HG03175 (cell line): ENCODE results near the gene ERP44.
"Not testable (repeated sequence)": the region's sequence is repeated elsewhere in the genome, so short reads cannot be mapped to it uniquely, and the experiment has no call there.

Source experiments
- ATAC-seq: cut with Tn5 transposase; IDR thresholded peaks from one replicate; pipeline ENCODE4 v1.9.1; 2021; ENCODE audit warnings: mild to moderate bottlenecking, moderate library complexity; ENCODE audit not compliant: unreplicated experiment

Gene ERP44

DNA sequence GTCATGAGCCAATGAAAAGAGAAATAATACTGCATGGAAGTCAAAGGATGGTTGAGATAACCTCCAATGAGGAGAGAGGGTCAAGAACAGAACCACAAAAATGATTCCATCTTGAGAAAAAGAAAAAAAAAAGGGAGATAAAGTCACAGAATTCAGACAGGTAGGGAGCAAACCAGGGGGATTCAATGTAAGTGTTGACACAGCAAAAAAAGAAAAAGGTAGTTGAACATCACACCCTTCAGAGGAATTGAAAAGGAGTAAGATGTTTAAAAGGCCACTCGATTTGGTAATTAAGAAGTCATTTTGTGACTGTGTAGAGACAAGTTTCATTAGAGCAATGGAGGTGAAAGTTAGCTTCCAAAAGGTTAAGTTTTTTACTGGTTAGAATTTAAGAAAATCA, 79.3 kb downstream of the ERP44 start:
- no peak for ATAC-seq

DNA sequence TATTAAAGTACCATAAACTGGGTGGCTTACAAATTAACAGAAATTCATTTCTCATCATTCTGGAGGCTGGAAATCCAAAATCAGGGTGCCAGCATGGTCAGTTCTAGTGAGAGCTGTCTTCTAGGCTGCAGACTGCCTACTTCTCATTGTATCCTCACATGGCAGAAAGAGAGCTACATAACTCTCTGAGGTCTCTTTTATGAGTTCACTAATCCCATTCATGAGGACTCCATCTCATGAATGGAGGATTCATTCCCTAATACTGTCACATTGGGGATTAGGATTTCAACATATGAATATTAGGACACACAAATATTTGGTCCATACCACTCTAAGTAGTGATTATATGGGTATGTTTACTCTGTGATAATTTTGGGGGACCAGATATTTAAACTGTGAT, 84.0 kb downstream of the ERP44 start:
- ATAC-seq = no peak

DNA sequence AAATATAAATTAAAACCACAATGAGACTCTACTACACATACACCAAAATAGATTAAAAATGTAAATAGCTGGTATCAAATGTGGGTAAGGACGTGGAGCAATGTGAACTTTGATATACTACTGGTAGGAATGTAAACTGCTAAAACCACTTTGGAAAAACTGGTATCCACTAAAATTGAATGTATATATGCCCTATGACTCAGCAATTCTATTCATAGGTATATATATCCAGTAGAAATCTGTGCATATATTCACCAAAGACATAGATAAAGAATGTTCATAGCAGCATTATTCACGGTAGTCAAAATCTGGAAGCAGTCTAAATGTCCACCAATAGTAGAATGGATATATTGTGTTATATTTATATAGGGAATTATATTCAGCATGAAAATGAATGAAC, 85.2 kb downstream of the ERP44 start:
- ATAC-seq = no peak

DNA sequence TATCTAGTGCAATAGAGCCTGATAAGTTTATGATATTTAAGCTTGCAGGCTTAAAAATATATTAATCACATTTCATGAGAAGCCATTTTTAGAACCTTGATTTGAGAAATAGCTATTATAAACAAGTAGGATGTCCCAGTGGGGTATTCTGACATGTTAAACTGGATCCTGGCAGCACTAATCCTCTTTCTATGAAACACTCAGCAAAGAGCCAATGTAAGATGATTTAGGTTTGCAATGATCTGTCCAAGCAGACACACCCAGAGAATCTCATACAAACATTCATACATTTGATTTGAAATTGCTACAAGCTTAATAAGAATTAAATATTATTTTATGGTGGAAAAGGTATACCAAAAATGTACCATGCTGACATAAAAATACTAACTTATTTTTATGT, 86.5 kb downstream of the ERP44 start:
- ATAC-seq = no peak

DNA sequence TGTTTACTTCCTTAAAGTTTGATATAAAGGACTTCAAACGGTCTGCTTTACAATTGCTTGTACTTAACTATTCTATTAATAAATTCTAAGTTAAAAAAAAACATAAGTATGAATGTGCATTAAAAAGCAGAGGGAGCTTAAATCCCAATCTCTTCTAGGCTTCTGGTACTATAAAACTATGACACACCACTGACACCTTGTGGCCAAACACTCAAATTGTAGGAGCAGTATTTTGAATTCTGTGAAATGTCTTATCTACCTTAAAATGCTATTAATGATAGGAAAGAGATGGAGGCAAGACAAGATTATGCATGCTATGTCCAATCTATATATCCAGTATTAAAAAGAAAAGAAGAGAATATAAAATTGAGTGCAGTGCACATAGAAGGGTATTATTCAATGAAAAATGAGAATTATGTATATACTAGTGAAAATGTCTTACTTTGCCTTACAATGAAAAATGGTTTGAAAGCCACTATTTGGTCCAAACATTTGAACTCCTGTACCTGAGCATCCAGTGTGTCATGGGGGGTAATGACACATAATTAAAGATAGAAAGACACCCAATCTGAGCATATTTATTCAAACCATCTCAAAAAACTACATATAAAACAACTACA, 87.6 kb downstream of the ERP44 start:
- no peak for ATAC-seq

DNA sequence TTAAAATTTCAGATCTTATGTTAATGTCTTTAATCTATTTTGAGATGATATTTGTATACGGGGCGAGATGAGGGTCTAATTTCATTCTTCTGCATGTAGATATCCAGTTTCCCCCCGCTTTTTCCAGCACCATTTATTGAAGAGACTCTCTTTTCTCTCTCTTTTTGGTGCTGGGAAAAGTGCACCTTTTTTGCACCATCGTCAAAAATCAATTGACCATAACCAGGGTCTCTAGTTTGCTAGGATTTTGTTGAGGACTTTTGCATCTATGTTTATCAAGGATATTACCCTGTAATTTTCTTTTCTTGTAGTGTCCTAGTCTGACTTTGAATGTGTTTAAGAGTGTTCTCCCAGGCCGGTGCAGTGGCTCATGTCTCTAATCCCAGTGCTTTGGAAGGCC, 99.0 kb downstream of the ERP44 start:
- ATAC-seq = no peak

DNA sequence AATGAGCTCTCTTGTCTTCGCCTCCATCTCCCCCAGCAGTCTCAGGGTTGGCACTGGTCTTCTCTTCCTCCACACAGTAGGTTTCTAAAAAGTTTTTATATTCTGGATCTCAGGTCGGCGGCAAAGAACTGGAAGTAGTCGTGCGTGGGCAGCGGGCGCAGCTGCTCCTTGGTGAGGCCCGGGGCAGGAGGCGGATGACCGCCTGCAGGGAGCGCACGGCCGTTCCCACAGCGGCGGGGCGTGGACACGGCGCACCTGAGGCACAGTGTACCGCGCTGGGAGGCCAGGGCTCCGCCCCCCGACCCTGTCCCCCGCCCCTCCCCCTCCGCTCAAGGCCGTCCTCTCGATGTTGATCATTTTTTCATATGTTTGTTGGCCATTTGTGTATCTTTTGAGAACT, 99.9 kb downstream of the ERP44 start:
- no peak for ATAC-seq

DNA sequence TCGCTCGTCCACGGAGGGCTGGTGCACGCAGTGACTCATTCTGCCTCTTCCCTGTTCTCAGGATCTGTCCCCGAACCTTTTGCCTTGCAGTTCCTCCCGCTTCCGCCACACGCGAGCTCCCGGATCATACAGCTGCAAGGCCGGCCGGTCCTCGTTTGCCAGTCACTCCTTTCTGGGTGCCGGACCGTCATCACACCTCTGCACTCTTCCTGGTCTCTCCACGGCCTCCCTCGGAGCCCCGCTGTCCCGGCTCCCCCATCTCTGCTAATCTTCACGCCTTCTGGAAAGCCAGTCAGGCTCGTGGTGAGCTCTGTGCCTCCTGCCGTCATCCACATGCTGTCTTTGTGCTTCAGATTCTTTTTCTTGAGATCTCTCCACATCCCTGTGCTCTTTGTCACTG, 100.5 kb downstream of the ERP44 start:
- no peak for ATAC-seq

DNA sequence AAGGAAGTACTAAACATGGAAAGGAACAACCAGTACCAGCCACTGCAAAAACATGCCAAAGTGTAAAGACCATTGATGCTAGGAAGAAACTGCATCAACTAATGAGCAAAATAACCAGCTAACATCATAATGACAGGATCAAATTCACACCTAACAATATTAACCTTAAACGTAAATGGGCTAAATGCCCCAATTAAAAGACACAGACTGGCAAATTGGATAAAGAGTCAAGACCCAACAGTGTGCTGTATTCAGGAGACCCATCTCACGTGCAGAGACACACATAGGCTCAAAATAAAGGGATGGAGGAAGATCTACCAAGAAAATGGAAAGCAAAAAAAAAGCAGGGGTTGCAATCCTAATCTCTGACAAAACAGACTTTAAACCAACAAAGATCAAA, 108.3 kb downstream of the ERP44 start:
- ATAC-seq = not testable (repeated sequence)

DNA sequence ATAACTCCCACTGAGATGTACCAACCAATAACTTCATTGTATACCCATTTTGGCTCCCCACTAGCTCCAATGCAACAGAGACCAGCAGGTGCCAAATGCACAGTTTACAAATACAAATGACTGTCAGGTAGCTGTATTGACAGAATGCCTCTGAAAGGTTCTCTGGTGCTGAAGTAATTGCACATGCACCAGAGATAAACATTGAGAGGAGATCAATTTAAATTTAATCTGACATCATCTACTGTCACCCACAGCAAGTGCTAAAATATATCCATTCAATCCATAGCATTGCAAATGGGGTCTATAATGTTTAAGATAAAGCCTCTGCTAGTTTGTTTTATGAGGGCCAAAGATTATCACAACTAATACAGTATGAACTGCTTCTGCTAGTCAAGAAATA, 112.2 kb downstream of the ERP44 start:
- ATAC-seq = no peak

DNA sequence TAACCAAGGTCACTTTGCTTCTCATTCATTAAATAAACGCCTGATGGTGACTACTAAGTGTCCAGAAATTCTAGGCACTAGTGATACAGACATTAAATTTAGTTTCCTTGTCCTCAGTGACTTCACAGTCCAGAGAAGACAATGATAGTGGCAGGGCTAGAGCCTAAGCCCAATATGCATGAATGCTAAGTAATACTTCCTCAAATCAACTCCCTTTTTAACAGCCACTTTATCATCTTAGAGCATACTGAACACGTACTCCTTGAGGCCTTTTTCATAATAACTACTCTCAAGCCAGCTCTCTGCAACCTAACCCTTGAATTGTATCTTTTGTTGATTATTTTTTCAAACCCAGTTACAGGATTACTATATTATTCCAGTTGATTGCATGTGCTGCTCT, 118.2 kb downstream of the ERP44 start:
- no peak for ATAC-seq

DNA sequence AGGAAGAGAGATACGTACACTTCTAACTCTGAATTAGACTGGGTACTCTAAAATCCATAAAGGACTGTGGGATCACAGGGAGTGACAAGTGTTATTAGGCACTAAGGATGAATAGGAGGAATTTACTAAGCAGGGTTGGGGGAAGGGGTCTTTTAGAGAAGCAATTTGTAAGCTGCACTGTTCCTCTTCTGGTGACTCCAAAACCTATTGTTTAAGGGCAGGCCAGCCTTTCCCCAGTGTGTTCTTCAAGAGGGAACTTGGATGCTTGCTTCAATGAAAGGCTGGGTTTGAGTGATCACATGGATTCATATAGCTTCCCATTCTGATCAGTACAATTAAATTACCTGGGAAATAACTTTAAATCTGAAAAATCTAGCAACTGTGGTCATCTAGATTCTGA, 120.6 kb downstream of the ERP44 start:
- ATAC-seq = no peak

DNA sequence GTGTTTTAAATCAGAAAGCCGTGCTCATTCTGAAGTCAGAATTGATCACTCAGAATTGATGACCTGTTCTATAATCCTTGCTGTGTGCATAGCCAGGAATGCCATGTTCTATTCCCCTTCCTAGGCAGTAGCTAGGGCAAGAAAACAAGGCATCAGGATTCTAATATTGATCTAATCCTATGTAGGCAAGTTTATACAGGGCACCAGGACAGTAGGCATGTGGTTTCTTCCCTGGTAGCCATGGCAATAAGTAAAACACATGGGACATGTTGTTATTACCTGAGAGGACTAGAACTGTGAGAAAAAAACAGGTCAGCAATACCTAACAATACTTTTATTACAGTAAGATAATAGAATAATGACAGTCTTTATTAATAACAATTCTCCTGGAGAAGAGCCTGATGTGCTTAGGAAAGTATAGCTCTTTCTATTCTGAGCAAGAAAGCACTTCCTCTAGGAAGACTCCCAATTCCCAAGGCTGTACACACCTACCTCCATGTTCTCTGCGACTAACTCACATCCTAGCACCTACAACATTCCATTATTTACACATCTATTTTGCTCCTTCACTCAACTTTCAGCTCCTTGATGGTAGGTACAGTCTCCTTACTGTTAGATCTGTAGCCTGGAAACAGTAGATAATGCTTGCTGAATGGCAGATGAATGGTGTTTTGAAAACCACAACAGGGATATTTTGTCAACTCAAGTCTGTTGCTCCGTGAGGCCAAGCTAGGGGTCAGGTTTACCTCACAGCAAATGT, 121.6 kb downstream of the ERP44 start:
- no peak for ATAC-seq

DNA sequence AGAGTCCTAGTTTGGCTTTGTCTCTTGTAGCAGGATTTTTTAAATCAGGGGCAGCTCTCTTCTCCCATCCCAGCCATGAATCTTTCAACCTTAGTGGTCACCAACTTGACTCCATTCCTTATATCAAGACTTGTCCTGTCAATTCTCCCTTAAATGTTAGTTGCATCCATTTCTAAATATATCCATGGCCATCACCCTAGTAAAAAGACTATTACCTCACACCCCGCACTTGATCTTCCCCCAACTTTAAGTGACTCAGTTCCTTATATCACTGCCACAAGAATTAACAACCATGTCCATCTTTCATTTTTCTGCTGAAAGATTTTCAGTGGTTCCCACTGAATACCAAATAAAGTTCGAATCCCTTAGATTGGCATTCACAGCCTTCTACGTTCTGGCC, 125.3 kb downstream of the ERP44 start:
- ATAC-seq = no peak

DNA sequence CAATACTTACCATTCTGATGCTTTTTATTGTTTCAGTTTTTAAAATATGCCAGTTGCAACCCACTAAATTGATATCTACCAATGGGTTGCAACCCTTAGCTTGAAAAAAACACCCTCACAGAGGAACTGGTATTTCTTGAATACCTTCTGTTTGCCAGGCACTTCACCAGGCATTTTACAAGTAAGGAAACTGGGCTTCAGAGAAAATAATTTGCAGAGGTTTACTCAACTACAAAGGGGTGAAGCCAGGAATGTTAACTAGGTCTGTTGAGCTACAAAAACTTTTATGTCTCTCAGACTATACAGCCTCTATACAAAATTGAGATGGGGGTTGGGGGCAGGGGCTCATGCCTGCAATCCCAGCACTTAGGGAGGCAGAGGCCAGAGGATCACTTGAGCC, 127.4 kb downstream of the ERP44 start:
- ATAC-seq = no peak

DNA sequence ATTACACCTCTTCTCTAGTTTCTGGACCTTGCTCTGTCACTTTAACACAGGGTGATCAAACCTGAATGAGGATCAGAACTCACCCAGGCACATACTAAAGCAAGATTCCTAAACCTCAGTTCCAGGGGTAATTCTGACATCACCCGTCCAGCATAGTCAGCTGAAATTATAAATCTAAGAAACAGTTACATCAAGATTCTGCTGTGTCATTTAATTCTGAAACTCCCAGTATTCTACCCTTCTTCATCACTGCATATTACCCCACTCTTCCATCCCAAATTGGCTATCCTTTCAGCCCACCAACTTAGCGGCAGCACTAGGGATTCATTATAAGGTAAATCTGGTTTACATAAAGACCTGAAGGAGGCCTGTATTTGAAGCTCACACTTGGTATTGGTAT, 128.3 kb downstream of the ERP44 start:
- no peak for ATAC-seq

DNA sequence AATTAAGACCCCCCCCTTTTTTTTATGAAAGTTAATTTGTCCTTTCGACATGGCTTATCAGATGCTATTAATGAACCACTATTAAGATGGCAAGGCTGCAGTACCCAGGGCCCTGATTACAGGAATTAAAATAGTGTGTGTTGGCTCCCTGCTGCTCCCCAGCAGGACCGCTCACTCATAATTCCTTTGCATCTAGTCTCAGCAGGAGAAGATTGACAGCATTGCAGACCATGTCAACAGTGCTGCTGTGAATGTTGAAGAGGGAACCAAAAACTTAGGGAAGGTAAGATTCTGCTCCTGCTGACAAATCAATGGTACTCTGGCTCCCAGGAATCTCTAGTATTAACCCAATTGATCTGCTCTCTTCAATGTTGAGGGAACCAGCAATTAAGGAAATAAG, 131.3 kb downstream of the ERP44 start:
- ATAC-seq = no peak

DNA sequence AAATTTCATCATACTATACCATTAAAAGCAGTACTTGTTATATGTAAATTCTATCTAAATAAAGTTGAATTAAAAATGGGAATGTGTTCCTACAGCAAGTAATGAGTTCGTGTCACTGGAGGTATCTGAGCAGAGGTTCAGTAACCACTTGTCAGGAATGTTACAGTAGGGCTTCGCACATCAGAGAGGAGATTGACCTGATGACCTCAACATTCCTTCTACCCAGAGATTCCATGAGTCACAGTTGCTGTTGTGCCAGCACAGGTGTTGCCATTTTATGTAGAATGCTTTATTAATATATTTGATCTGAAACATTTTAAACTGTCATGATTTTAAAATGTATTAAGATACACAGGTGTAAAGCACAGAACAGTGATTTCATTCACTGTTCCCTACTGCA, 132.1 kb downstream of the ERP44 start:
- ATAC-seq = no peak

DNA sequence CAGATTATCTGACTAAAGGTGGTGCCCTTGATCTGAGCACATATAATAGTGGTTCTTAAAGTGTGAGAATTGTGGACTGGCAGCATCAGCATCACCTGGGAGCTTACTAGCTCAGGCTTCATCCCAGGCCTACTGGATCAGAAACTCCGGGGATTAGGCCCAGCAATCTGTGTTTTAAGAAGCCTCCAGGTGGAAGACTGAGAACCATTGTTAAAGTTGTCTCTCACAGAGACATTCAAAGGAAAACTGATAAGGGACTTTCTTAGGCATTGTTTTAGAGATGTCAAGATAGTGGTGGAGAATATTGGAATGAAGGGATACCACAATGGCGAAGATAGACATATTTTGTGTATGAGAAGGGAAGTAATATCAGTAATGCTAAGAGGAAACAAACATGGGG, 132.8 kb downstream of the ERP44 start:
- ATAC-seq = no peak

DNA sequence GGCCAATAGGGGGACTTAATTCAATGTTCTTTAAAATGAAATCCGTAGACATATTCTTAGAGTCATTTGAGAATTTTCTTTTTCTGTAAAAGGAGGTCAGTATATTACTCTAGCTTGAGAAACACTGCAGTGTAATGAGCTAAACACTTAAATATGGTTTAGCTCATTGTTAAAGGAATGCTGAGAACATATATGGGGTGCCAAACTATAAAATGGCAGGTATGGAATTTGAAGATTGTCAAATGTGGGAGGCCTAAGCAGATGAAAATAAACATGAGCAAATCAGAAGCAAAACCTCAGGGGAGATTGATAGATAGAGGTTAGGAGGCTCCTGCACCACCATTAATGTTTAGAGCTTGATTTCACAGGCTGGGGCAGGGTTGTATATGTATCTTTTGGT, 134.5 kb downstream of the ERP44 start:
- ATAC-seq = no peak

DNA sequence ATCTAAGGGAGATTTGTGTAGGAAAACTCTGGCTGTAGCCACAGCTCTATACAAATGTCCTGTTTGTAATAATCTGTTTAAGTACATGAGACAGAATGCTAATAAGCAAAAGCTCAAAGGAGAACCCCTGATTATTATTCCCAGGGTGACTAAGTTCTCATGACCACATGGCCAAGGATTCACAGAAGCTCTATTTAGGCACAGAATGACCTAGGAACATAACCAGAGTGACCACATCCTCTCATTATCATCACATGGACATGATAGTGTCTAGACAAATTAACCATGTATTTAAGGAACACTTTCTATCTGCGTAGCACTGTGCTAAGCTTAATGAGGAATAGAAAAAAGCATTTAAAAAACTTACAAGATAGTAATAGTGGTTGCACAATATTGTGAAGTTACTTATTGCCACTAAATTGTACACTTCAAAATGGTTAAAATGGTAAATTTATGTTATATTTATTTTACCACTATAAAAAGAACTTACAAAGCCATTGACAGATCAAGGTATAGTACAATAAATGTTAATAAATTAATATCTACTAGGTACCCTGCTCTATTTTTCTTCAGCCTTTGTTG, 136.0 kb downstream of the ERP44 start:
- no peak for ATAC-seq

DNA sequence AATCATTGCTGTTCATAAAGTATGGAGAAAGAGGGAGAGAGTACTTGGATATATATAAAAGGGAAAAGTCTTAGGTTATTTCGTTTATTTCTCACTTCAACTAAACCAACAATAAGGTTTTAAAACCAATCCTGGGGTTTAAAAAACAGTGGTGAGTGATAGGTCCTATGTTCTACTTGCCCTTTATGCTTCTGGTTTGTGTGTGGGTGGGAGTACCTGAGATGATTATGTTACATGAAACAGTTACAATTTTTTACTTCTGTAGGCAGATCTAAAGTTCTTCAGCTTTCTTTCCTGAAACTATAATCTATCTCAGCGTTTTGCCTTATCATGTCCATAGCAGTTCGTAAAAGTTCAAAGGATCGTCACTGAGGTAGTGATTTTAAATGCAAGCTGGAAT, 143.2 kb downstream of the ERP44 start:
- ATAC-seq = no peak

DNA sequence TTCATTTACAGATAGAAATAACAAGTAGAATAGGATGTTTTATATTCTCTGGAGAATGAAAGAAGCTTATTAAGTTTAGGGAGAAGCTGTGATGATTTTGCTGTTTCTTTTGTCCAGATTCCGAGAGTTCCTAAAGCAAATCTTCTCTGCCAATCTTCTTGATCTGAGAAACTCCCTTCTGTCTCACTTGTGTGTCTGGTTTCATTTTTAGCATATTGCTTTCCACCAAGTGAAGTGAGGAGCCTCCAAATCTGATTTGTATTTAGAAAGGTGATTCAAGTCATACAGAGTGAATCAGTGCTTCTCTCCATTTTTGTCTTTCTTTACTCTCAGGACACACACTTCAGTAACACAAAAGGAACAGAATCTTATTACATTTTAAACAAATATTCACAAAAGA, 144.0 kb downstream of the ERP44 start:
- ATAC-seq = no peak
